SK-N-SH treated with all-trans-retinoic acid at 6 μM for 48 hours (cell line): ENCODE measurements around the gene RBM18.

Experiments used
- ARNTL ChIP-seq: fragments of 450-650 bp; formaldehyde crosslinking; IDR thresholded peaks from 2 replicates; pipeline ENCODE4 v1.5.0; 2020; ENCODE audit warnings: low read depth, mild to moderate bottlenecking, moderate library complexity, borderline replicate concordance
- CSDC2 ChIP-seq: fragments of 250-450 bp; sonication (Bioruptor Pico); IDR thresholded peaks from 2 replicates; pipeline ENCODE4 v1.5.0; 2020; ENCODE audit warnings: mild to moderate bottlenecking, moderate library complexity
- ISL1 ChIP-seq: fragments of 250-450 bp; sonication (Bioruptor Pico); IDR thresholded peaks from 2 replicates; pipeline ENCODE4 v2.1.2; 2022; ENCODE audit warnings: mild to moderate bottlenecking, moderate library complexity
- OSR1 ChIP-seq: fragments of 250-450 bp; sonication (Bioruptor Pico); IDR thresholded peaks from 2 replicates; pipeline ENCODE4 v1.8.0; 2022; ENCODE audit warnings: moderate library complexity, mild to moderate bottlenecking, inconsistent platforms
- PATZ1 ChIP-seq: fragments of 250-450 bp; sonication (Bioruptor Pico); IDR thresholded peaks from 2 replicates; pipeline ENCODE4 v1.8.0; 2020; ENCODE audit warnings: mild to moderate bottlenecking, moderate library complexity, borderline replicate concordance
- RARB ChIP-seq: fragments of 250-450 bp; sonication (Bioruptor Pico); IDR thresholded peaks from 2 replicates; pipeline ENCODE4 v1.8.0; 2021; ENCODE audit warnings: mild to moderate bottlenecking, moderate library complexity
- TCF4 ChIP-seq: fragments of 250-450 bp; sonication (Bioruptor Pico); IDR thresholded peaks from 2 replicates; pipeline ENCODE4 v1.8.0; 2021; ENCODE audit warnings: mild to moderate bottlenecking, moderate library complexity, borderline replicate concordance
- TOX ChIP-seq: fragments of 250-450 bp; sonication (Bioruptor Pico); IDR thresholded peaks from 2 replicates; pipeline ENCODE4 v1.8.0; 2021; ENCODE audit warnings: mild to moderate bottlenecking, moderate library complexity, borderline replicate concordance
- ZFP30 ChIP-seq: fragments of 450-650 bp; formaldehyde crosslinking; IDR thresholded peaks from 2 replicates; pipeline ENCODE4 v1.5.0; 2022; ENCODE audit warnings: mild to moderate bottlenecking, moderate library complexity
- ZNF70 ChIP-seq: fragments of 450-650 bp; formaldehyde crosslinking; IDR thresholded peaks from 2 replicates; pipeline ENCODE4 v1.5.0; 2020; ENCODE audit warnings: mild to moderate bottlenecking, moderate library complexity
- ZNF8 ChIP-seq: fragments of 450-650 bp; formaldehyde crosslinking; IDR thresholded peaks from 2 replicates; pipeline ENCODE4 v1.5.0; 2020; ENCODE audit warnings: mild to moderate bottlenecking, moderate library complexity
- TF ChIP-seq, protein P1 (sequence below): fragments of 250-450 bp; sonication (Bioruptor Pico); IDR thresholded peaks from 2 replicates; pipeline ENCODE4 v1.5.0; 2020; ENCODE audit warnings: mild to moderate bottlenecking, moderate library complexity
- TF ChIP-seq, protein P2 (sequence below): fragments of 250-450 bp; sonication (Bioruptor Pico); IDR thresholded peaks from 2 replicates; pipeline ENCODE4 v1.5.1; 2020; ENCODE audit warnings: low read depth, mild to moderate bottlenecking, moderate library complexity

DNA sequence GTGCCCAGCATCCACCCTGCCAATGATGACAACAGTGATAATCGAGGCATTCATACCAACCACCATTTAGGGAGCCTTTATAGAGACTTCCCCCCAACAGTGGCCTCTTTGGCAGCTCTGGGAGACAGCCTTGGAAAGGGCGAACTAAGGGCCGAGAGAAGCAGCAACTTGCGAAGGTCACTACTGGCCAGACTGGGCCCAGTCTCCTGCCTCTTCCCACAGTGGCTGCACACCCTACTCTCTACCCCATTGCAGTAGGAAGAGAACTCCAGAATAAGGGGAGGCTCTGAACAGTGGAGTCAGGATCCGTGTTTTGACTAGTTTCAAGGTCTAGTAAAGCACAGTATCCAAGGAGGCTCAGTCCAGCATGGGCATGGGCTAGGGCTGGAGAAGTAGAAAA, 41.2 kb downstream of the RBM18 start:
- TF ChIP-seq ZFP30 (CRISPR knock-in tag) (no peak), PATZ1 (CRISPR knock-in tag) (no peak), ZNF8 (CRISPR knock-in tag) (no peak), RARB (no peak), ZNF70 (CRISPR knock-in tag) (no peak), ARNTL (CRISPR knock-in tag) (no peak), TOX (no peak), ISL1 (CRISPR knock-in tag) (no peak), CSDC2 (CRISPR knock-in tag) (no peak), OSR1 (no peak), TCF4 (CRISPR knock-in tag) (no peak)
- TF ChIP-seq, protein P1, sequence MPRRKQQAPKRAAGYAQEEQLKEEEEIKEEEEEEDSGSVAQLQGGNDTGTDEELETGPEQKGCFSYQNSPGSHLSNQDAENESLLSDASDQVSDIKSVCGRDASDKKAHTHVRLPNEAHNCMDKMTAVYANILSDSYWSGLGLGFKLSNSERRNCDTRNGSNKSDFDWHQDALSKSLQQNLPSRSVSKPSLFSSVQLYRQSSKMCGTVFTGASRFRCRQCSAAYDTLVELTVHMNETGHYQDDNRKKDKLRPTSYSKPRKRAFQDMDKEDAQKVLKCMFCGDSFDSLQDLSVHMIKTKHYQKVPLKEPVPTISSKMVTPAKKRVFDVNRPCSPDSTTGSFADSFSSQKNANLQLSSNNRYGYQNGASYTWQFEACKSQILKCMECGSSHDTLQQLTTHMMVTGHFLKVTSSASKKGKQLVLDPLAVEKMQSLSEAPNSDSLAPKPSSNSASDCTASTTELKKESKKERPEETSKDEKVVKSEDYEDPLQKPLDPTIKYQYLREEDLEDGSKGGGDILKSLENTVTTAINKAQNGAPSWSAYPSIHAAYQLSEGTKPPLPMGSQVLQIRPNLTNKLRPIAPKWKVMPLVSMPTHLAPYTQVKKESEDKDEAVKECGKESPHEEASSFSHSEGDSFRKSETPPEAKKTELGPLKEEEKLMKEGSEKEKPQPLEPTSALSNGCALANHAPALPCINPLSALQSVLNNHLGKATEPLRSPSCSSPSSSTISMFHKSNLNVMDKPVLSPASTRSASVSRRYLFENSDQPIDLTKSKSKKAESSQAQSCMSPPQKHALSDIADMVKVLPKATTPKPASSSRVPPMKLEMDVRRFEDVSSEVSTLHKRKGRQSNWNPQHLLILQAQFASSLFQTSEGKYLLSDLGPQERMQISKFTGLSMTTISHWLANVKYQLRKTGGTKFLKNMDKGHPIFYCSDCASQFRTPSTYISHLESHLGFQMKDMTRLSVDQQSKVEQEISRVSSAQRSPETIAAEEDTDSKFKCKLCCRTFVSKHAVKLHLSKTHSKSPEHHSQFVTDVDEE = no peak
- TF ChIP-seq, protein P2, sequence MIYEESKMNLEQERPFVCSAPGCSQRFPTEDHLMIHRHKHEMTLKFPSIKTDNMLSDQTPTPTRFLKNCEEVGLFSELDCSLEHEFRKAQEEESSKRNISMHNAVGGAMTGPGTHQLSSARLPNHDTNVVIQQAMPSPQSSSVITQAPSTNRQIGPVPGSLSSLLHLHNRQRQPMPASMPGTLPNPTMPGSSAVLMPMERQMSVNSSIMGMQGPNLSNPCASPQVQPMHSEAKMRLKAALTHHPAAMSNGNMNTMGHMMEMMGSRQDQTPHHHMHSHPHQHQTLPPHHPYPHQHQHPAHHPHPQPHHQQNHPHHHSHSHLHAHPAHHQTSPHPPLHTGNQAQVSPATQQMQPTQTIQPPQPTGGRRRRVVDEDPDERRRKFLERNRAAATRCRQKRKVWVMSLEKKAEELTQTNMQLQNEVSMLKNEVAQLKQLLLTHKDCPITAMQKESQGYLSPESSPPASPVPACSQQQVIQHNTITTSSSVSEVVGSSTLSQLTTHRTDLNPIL = no peak
